ENCODE results near the gene YIPF3. TPM values are rescaled to one million over a fixed set of nuclear protein-coding genes. Genes with fewer than 3 reads are reported as not detected.

The YIPF3 gene
- total RNA-seq, 1 experiment from 2014 or later: 89.7 TPM

DNA sequence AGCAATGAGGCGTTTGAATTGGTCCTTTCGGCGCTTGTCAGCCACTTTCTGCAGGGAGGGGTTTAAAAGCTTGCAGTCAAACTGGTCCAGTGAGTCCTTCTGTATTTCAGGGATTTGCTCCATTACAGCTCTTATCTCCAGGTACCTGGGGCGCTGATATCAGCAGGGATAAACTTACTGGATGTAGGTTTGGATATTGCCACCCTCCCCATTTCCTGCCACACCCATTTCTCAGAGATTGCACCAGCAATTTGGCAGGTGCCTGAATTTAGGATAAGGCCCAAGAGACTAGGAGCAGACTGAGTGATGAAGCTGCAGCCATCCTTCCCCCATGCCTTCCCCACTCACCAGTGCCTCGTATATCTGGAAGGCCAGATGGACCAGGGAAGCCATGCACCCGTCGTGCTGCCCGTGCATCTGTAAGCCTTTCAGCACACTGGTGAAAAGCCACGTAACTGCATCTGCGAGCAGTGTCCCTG, 7.8 kb upstream of the YIPF3 start:
- Histone ChIP-seq H4K20me1 (ENCODE audit: low read length) (peaks cover 2% of the 10 kb centered on the region; the same call in 1 of the 2 replicates), H3K4me3 (ENCODE audit: low read length) (no peak overlapping the region), H3K9me2 (replicated peaks; ENCODE audit: low read length) (no peaks in the 10 kb centered on the region), H3K27ac (ENCODE audit: low read length) (no peak overlapping the region), H3K4me1 (ENCODE audit: insufficient read depth, low read length) (no peaks in the 10 kb centered on the region), H3K79me2 (ENCODE audit: low read length) (peaks cover 8% of the 10 kb centered on the region), H3K4me2 (ENCODE audit: low read length) (no peak overlapping the region), H3K9me3 (ENCODE audit: low read length) (no peaks in the 10 kb centered on the region), H3K36me3 (ENCODE audit: low read depth, low read length) (peaks cover 90% of the 10 kb centered on the region), H3F3A (ENCODE audit: low read length, unreplicated experiment) (no peaks in the 10 kb centered on the region), H2AFZ (ENCODE audit: low read length) (no peak overlapping the region), H3K9ac (ENCODE audit: low read length) (no peak overlapping the region), H3K27me3 (ENCODE audit: low read length) (no peaks in the 10 kb centered on the region)
- no peak for DNase-seq
- intact Hi-C loops (cut with micrococcal nuclease): no loop called here
- no peak for TF ChIP-seq EZH2 (IDR thresholded peaks at IDR 0.05; ENCODE audit: low read length, unreplicated experiment)
- TF ChIP-seq EZH2phosphoT487 (IDR thresholded peaks at IDR 0.05; ENCODE audit: borderline replicate concordance, low read length): no peak
- TF ChIP-seq, protein P1, sequence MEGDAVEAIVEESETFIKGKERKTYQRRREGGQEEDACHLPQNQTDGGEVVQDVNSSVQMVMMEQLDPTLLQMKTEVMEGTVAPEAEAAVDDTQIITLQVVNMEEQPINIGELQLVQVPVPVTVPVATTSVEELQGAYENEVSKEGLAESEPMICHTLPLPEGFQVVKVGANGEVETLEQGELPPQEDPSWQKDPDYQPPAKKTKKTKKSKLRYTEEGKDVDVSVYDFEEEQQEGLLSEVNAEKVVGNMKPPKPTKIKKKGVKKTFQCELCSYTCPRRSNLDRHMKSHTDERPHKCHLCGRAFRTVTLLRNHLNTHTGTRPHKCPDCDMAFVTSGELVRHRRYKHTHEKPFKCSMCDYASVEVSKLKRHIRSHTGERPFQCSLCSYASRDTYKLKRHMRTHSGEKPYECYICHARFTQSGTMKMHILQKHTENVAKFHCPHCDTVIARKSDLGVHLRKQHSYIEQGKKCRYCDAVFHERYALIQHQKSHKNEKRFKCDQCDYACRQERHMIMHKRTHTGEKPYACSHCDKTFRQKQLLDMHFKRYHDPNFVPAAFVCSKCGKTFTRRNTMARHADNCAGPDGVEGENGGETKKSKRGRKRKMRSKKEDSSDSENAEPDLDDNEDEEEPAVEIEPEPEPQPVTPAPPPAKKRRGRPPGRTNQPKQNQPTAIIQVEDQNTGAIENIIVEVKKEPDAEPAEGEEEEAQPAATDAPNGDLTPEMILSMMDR (conservative IDR thresholded peaks at IDR 0.05; ENCODE audit: low read depth, low read length): no peak
- peak; percentile 8; the same call in 1 of the 2 replicates for ATAC-seq
- no TSS peak for BruUV-seq (replicated peaks)
- ChIA-PET POLR2A (ENCODE audit: unreplicated experiment) (interaction anchor here (0.5 kb wide), 1 partner anchor 9 kb away, joined by 3 read pairs; no protein-coding TSS in a partner anchor), CTCF (interaction anchor here (0.5 kb wide), 1 partner anchor 9 kb away, joined by 4 read pairs; no protein-coding TSS in a partner anchor)

DNA sequence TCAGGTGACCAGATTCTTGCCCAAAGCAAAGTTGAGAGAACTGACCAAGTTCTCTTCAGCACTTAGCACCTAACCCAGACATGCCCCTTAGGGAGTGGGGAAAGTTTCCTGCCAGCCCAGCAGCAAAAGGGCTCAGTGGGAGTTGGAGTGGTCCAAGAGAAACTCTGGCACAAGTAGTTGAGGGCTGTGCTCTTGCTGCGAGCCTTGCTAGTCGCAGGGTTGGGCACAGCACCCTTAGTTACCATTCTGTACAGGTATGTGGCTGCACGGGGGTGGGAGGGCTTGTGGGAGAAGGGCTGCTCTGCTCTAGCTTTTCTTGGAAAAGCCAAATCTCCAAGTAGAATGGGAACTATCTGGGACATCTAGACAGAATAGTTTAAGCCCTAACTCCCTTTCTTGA, 6.6 kb upstream of the YIPF3 start:
- Histone ChIP-seq H3K9me3 (ENCODE audit: low read length) (no peaks in the 10 kb centered on the region), H3K4me2 (ENCODE audit: low read length) (no peak overlapping the region), H2AFZ (ENCODE audit: low read length) (no peak overlapping the region), H3K4me1 (ENCODE audit: insufficient read depth, low read length) (peaks cover 4% of the 10 kb centered on the region; the same call in 1 of the 2 replicates), H3K4me3 (ENCODE audit: low read length) (no peak overlapping the region), H3K9me2 (replicated peaks; ENCODE audit: low read length) (no peaks in the 10 kb centered on the region), H3K27me3 (ENCODE audit: low read length) (no peaks in the 10 kb centered on the region), H3F3A (ENCODE audit: low read length, unreplicated experiment) (no peaks in the 10 kb centered on the region), H4K20me1 (ENCODE audit: low read length) (peaks cover 14% of the 10 kb centered on the region), H3K79me2 (ENCODE audit: low read length) (peaks cover 20% of the 10 kb centered on the region), H3K27ac (ENCODE audit: low read length) (no peak overlapping the region), H3K9ac (ENCODE audit: low read length) (no peak overlapping the region), H3K36me3 (ENCODE audit: low read depth, low read length) (peaks cover 89% of the 10 kb centered on the region)
- TF ChIP-seq EZH2phosphoT487 (IDR thresholded peaks at IDR 0.05; ENCODE audit: borderline replicate concordance, low read length) (no peak), EZH2 (IDR thresholded peaks at IDR 0.05; ENCODE audit: low read length, unreplicated experiment) (no peak)
- TF ChIP-seq, protein P1 (conservative IDR thresholded peaks at IDR 0.05; ENCODE audit: low read depth, low read length): no peak
- ATAC-seq (no peak), DNase-seq (no peak)
- POLR2A ChIA-PET (ENCODE audit: unreplicated experiment): no interaction called here
- CTCF ChIA-PET: no interaction called here
- no TSS peak for BruUV-seq (replicated peaks)
- intact Hi-C loops (cut with micrococcal nuclease): no loop called here

DNA sequence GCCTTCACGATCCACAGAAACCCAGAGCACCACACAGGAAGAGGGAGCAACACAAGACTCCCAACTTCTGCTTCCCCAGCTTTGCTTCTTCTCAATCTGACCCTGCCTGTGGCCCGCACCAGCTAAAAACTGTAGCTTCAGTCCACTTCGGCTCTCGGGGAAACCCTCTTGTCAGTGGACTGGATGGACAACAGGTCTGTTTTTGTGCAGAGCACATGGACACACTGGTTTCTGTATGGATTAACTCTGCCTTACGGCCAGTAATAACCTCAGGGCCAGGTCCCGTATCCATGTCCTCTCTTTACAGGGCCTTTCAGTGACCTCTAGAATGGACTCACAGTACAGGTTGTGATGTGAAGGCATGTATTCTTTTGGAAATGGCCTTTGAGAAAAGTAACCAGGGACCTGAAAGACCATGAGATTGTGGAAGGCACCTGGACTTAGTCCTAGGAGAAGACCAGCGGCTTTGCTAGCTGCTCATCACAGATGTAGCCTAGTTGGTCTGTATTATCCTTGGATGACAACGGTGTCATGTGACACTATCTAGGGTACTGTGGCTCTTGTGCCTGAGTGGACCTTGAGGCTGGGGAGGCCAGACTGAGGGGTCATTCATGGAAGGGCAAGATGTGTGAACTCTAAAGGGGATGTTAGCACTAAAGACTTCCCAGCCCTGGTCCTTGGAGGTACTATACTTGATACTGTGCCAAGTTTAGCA, 6.0 kb upstream of the YIPF3 start:
- Histone ChIP-seq H3K4me1 (ENCODE audit: insufficient read depth, low read length) (peaks cover 4% of the 10 kb centered on the region; the same call in 1 of the 2 replicates), H3K4me3 (ENCODE audit: low read length) (no peak overlapping the region), H3K27me3 (ENCODE audit: low read length) (no peaks in the 10 kb centered on the region), H3K9me2 (replicated peaks; ENCODE audit: low read length) (no peaks in the 10 kb centered on the region), H3K4me2 (ENCODE audit: low read length) (no peak overlapping the region), H3K9ac (ENCODE audit: low read length) (no peak overlapping the region), H4K20me1 (ENCODE audit: low read length) (peaks cover 20% of the 10 kb centered on the region), H3K36me3 (ENCODE audit: low read depth, low read length) (peaks cover 83% of the 10 kb centered on the region), H3K79me2 (ENCODE audit: low read length) (peaks cover 26% of the 10 kb centered on the region), H3K27ac (ENCODE audit: low read length) (no peak overlapping the region), H2AFZ (ENCODE audit: low read length) (no peak overlapping the region), H3K9me3 (ENCODE audit: low read length) (no peaks in the 10 kb centered on the region), H3F3A (ENCODE audit: low read length, unreplicated experiment) (no peaks in the 10 kb centered on the region)
- CTCF ChIA-PET: no interaction called here
- DNase-seq: no peak
- ATAC-seq: no peak
- TF ChIP-seq EZH2 (IDR thresholded peaks at IDR 0.05; ENCODE audit: low read length, unreplicated experiment) (no peak), EZH2phosphoT487 (IDR thresholded peaks at IDR 0.05; ENCODE audit: borderline replicate concordance, low read length) (no peak)
- TF ChIP-seq, protein P1 (conservative IDR thresholded peaks at IDR 0.05; ENCODE audit: low read depth, low read length): no peak
- intact Hi-C loops (cut with micrococcal nuclease): no loop called here
- POLR2A ChIA-PET (ENCODE audit: unreplicated experiment): no interaction called here
- TSS peak; percentile 10 for BruUV-seq (replicated peaks)

All from PC-3 (cell line).